Right lobe of liver (tissue), 6 donors: ENCODE results near the gene SERPINE1. TPM values are rescaled to one million over a fixed set of nuclear protein-coding genes. Genes with fewer than 3 reads are reported as not detected.

Experiments
- ATAC-seq, 4 donors: fragments of 200-7000 bp; cut with Tn5 transposase; one replicate each; pipeline ENCODE4 v1.9.1; 2020; ENCODE audit warnings: mild to moderate bottlenecking in 4 of 4, moderate library complexity in 4 of 4
- DNase-seq, 3 donors: peaks; one replicate each; pipeline ENCODE4 v3.0.0-alpha.2; 2020
- H3K27ac ChIP-seq, 3 donors: fragments of 200-600 bp; one replicate each; pipeline ENCODE4 v1.8.0; 2022
- H3K27me3 ChIP-seq, 2 donors: fragments of 200-600 bp; one replicate each; pipeline ENCODE4 v1.8.0; 2022
- H3K36me3 ChIP-seq, 4 donors: fragments of 200-600 bp; sonication (generic) in 1 of 4; one replicate each; pipeline versions ENCODE4 v1.5.1 to v1.8.0; 2017 to 2022; ENCODE audit warnings: control low read depth in 1 of 4
- H3K4me1 ChIP-seq, 4 donors: fragments of 200-600 bp; sonication (generic) in 1 of 4; one replicate each; pipeline versions ENCODE4 v1.5.1 to v1.8.0; 2017 to 2022; ENCODE audit warnings: control low read depth in 1 of 4
- H3K4me3 ChIP-seq, 3 donors: fragments of 200-600 bp; one replicate each; pipeline ENCODE4 v1.8.0; 2022
- H3K9me3 ChIP-seq, 4 donors: fragments of 200-600 bp; sonication (generic) in 1 of 4; one replicate each; pipeline versions ENCODE4 v1.5.1 to v1.8.0; 2017 to 2022; ENCODE audit warnings: control low read depth in 1 of 4
- CTCF ChIP-seq, 4 donors: fragments of 200-600 bp in 3 of 4; fragments of 450-650 bp in 1 of 4; IDR thresholded peaks; one replicate each; pipeline versions ENCODE4 v1.5.1 to v1.8.0; 2016 to 2022; ENCODE audit warnings: antibody characterized with exemption in 4 of 4, mild to moderate bottlenecking in 2 of 4
- POLR2A ChIP-seq: fragments of 450-650 bp; IDR thresholded peaks from one replicate; pipeline ENCODE4 v1.6.1; 2017; ENCODE audit warnings: antibody characterized with exemption, mild to moderate bottlenecking
- WGBS: methylation state at CpG from one replicate; pipeline ENCODE4 v1.1.6; 2018; ENCODE audit warnings: low coverage, low lambda C conversion rate; ENCODE audit not compliant: insufficient coverage; ENCODE audit errors: missing lambda C conversion rate; 5-methylcytosine and 5-hydroxymethylcytosine counted together
- intact Hi-C, 2 donors: fragments of 100-400 bp; cut with DNase I; formaldehyde crosslinking; loops; one replicate each; pipeline versions ENCODE4 v1.11.2 to v1.14.1; 2022
- total RNA-seq, 6 experiments: library from RNA; depleted of rRNA in 2 of 6; stranded (reverse); fragments of >200 nt in 2 of 6; fragmentation: NEBNext Ultra II Directional in 3 of 6; extraction: Animal tissue kit (Norgen Biotek cat#: 25700) in 3 of 6; gene quantifications; one replicate each; pipeline versions ENCODE4 v1.1.0 to v1.2.4, GENCODE V29; 2016 to 2023
- donor health status: DM: no; HTN: yes; CAD: no.
- donor health status: DM: no; HTN: no; CAD: no.
- donor health status: DM: no; HTN: no; CAD: no.
- donor health status: DM: no; HTN: yes; CAD: no.
- donor health status: DM: no; HTN: yes; CAD: no.

Gene SERPINE1
- total RNA-seq, 6 experiments from 2014 or later: 5.4 to 497 (median 98.6) TPM

GRCh38 chr7:101085162-101085964 is 41.5 kb upstream of the SERPINE1 start, which contains the start of gene TRIM56:
TSS of gene TRIM56 (plus strand) at chr7:101085481. CDS start at chr7:101087313, 1,832 bp downstream.
- WGBS: under 1% methylated on average over 21 of the region's 26 CpGs
- Histone ChIP-seq H3K4me3 (peak within 1 kb of the TSS; percentile 64 to 89 (median 88)), H3K4me1 (peaks cover 0 to 18% (median 7%) of the 10 kb centered on the region in 4 donors), H3K36me3 (peaks cover 0 to 19% (median 8%) of the 10 kb centered on the region in 4 donors), H3K27me3 (no peaks in the 10 kb centered on the region), H3K27ac (peak within 1 kb of the TSS; percentile 87 to 94 (median 93)), H3K9me3 (no peaks in the 10 kb centered on the region)
- DNase-seq (peak; percentile 95 to 97 (median 96)), ATAC-seq (peak; percentile 95 to 97 (median 97))
- intact Hi-C loops: no loop called here
- TF ChIP-seq POLR2A (peak; percentile 48), CTCF (IDR thresholded peaks at IDR 0.05) (no peak)

- Histone ChIP-seq H3K27ac (no peak overlapping the region), H3K36me3 (peaks cover 0 to 19% (median 8%) of the 10 kb centered on the region in 4 donors), H3K4me1 (peaks cover 0 to 18% (median 7%) of the 10 kb centered on the region in 4 donors), H3K9me3 (no peaks in the 10 kb centered on the region), H3K27me3 (no peaks in the 10 kb centered on the region), H3K4me3 (no peak overlapping the region)
- TF ChIP-seq CTCF (IDR thresholded peaks at IDR 0.05): no peak
- TF ChIP-seq POLR2A: no peak
- ATAC-seq (no peak), DNase-seq (no peak)
- WGBS: no CpG with 5 or more reads among the region's 45 CpGs
- intact Hi-C loops: no loop called here
Measured at GRCh38 chr7:101087334-101088068, 39.4 kb upstream of the SERPINE1 start.

GRCh38 chr7:101088069-101088425 is 38.9 kb upstream of the SERPINE1 start:
- Histone ChIP-seq H3K4me1 (peaks cover 0 to 18% (median 7%) of the 10 kb centered on the region in 4 donors), H3K36me3 (peaks cover 0 to 19% (median 8%) of the 10 kb centered on the region in 4 donors), H3K27ac (no peak overlapping the region), H3K4me3 (no peak overlapping the region), H3K27me3 (no peaks in the 10 kb centered on the region), H3K9me3 (no peaks in the 10 kb centered on the region)
- no peak for TF ChIP-seq CTCF (IDR thresholded peaks at IDR 0.05)
- TF ChIP-seq POLR2A: no peak
- no CpG with 5 or more reads among the region's 21 CpGs for WGBS
- intact Hi-C loops: no loop called here
- DNase-seq (no peak), ATAC-seq (no peak)

- no peaks in the 10 kb centered on the region for H3K27me3 ChIP-seq
- no peak overlapping the region for H3K27ac ChIP-seq
- H3K4me1 ChIP-seq: peaks cover 0 to 18% (median 7%) of the 10 kb centered on the region in 4 donors
- WGBS: 95% methylated on average over 11 of the region's 41 CpGs
- TF ChIP-seq POLR2A (no peak), CTCF (IDR thresholded peaks at IDR 0.05) (no peak)
- no peaks in the 10 kb centered on the region for H3K9me3 ChIP-seq
- ATAC-seq (no peak), DNase-seq (no peak)
- H3K4me3 ChIP-seq: no peak overlapping the region
- H3K36me3 ChIP-seq: peaks cover 0 to 19% (median 8%) of the 10 kb centered on the region in 4 donors
- intact Hi-C loops: no loop called here
Measured at GRCh38 chr7:101088858-101089529, 37.9 kb upstream of the SERPINE1 start.
